Ammon's horn (tissue), 1 donor: ENCODE measurements around the gene SNX27.
A peak's percentile ranks its signal among the peaks of the same experiment; 100 is the strongest.
"Not testable (repeated sequence)": the region's sequence is repeated elsewhere in the genome, so short reads cannot be mapped to it uniquely, and the experiment has no call there.

Source experiments
- DNase-seq: peaks from one replicate; pipeline ENCODE4 v3.0.0-alpha.2; 2016; ENCODE audit warnings: low spot score

SNX27 gene

GRCh38 chr1:151611832-151612500 lies at the start of gene SNX27:
Gene SNX27, plus strand, starts transcription at chr1:151612050. Its CDS starts 152 bp downstream, at chr1:151612202.
- DNase-seq = peak; percentile 98

GRCh38 chr1:151562661-151563060 lies 49.2 kb upstream of the SNX27 start:
- no peak for DNase-seq

DNA sequence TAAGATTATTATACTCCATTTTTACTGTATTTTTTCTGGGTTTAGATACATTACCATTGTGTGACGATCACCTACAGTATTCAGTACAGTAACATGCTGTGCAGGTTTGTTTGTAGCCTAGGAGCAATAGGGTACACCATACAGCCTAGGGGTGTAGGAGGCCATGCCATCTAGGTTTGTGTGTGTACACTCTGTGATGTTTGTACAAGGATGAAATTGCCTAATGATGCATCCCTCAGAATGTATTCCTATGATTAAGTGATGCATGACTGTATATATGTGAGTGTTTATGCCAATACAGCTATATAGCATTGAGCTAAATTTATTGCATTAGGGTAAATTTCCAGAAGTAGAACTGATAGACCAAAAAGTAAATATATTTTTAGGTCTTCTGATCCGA lies 48.5 kb upstream of the SNX27 start:
- no peak for DNase-seq

GRCh38 chr1:151565502-151566189 lies 46.2 kb upstream of the SNX27 start:
- DNase-seq = no peak

DNA sequence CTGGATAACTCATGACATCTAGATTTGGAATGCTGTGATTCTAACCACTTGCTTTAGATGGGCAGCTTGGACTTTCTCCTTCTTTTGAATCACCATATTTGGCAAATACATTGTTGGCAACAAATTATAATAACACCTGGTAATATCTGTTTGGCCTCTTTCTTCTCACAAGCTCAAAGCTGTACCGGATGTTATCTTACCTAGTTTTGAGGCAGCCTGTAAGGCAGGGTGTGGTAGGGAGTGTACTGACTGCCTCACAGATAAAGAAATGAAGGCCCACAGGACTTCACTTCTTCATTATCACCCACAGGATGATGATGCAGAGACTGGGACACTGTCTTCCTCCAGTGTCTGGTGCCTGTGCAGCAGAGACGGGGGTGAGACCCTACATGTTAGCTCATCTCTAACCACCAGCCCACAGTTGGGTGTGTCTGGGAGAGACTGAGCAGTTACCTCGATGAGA lies 43.2 kb upstream of the SNX27 start:
- no peak for DNase-seq

GRCh38 chr1:151570819-151571218 lies 41.0 kb upstream of the SNX27 start:
- DNase-seq = no peak

- DNase-seq = no peak
Measured at GRCh38 chr1:151574575-151575529, 37.0 kb upstream of the SNX27 start.

DNA sequence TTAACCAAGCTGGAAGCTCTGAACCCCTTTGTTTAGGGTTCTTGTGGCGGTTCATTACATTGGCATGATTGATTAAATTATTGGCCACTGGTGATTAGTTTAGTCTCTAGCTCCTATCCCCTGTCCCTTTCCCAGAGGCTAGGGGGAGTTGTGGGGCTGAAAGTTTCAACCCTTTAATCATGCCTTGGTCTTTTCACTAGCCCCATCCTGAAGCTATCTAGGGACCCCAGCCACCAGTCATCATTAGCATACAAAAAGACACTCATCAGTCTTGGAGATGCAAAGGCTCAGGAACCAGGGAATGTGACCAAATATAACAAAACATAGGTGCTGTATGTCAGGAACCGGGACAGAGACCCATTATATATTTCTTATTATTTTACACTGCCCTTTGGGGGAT lies 34.7 kb upstream of the SNX27 start:
- no peak for DNase-seq

- DNase-seq = no peak
Measured at GRCh38 chr1:151578941-151579340, 32.9 kb upstream of the SNX27 start.

- no peak for DNase-seq
Measured at GRCh38 chr1:151579436-151580225, 32.2 kb upstream of the SNX27 start.

DNA sequence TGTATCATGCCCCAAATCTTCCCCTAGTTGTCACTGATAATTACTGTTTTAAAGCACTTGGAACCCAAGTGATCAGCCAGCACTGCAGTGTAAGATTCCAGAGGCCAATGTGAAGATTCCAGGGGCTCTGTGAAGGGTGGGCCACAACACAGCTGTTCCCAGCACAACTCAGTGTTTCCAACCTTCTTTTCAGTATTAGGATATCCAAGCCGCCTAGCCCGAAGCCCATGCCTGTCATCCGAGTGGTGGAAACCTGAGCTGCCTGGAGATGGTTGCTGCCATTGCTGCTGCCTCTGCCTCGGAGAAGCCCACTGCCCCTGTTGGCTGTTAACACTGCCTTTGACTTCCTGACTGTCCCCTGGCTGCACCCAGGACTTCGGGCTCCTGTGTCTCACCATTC lies 30.4 kb upstream of the SNX27 start:
- DNase-seq = no peak

DNA sequence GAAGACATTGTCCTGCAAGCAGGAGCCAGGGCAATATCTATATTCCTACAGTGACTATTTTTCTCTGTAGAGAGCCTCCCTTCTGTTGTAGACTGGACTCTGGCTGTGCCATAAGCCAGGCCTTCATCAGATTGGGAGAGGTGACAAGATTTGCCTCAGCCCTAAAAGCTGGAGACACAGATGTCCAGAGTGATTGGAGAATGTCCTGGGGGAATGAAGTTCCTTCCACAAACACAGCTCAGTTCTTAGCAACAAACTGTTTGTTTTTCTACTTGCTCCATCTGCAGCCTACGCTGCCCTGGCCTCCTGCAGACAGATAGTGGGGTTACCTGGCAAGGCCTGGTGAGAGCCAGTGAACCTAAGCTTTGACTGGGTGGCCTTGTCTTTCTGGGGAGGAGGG lies 29.9 kb upstream of the SNX27 start:
- no peak for DNase-seq

DNA sequence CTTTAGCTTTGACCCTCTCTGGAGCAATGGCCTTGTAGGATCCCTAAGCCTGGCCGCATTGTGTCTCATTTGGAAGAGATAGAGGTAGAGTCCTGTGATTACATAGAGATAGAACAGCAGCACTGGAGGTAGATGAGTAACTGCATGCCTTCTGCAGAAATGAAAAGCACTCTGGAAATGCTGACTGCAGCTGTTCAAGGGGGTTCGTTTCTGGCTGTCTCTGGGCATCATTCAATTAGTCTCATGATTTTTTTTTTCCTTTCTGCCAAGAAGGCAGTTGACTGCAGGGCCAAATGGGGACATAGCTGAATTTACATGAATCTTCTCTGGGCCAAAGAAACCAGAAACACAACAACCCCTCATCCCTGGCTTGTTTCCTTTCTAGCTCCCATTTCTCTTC lies 28.1 kb upstream of the SNX27 start:
- DNase-seq = no peak

GRCh38 chr1:151584278-151584677 lies 27.6 kb upstream of the SNX27 start:
- no peak for DNase-seq

DNA sequence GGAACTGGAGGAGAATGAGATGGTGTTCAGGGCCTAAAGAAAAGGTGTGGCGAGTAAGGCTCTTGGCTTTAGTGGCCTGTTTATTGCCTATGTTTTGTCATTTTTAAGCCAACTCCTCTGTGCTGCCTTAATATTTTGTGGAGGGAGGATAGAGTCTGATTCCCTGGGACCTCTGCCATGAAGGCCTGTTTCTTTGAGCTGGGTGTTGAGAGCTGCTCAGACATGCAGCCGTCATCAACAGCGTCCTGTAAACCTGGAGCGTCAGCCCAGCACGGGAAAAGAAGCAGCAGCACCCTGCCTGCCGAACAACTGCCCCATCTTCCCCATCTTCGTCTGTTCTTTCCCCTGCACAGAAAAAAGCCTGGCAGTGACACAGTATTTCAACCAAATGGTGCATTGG lies 27.1 kb upstream of the SNX27 start:
- DNase-seq = no peak

DNA sequence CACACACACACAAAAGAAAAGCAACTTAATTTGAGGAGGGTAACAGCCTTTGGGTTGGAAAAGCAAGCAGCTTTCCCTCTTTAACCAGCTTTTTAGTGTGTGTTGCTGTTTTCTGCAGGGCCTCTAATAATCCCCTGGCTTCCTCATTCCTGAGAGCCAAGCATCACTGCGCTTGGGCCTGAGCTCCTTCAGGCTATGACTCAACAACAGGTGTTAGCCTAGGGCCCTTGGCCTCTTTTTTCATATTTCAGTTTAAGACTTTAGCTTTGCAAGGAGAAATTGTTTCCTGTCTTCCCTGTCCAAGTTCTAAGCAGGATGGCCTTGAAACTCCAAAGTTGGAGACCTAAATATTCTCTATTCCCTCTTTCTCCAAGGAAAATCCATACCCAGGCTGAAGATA lies 26.2 kb upstream of the SNX27 start:
- DNase-seq = no peak

DNA sequence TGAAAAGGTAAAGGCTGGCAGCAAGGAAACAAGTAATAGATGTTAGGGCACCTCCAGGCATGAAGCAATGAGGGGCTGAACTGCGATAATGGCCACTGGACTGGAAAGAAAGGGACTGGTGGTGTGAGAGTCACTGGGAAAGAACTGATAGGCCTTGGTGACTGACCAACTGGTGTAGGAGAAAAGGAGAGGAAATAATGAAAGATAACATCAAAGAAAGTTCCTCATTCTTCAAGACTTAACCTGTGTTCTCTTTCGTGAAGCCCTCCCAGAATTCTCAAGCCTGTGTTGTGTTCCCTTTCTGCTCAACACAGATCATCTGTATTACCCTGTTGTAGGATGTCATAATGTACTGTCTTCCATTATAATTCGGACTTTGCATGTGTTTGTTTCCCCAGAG lies 20.9 kb upstream of the SNX27 start:
- no peak for DNase-seq

DNA sequence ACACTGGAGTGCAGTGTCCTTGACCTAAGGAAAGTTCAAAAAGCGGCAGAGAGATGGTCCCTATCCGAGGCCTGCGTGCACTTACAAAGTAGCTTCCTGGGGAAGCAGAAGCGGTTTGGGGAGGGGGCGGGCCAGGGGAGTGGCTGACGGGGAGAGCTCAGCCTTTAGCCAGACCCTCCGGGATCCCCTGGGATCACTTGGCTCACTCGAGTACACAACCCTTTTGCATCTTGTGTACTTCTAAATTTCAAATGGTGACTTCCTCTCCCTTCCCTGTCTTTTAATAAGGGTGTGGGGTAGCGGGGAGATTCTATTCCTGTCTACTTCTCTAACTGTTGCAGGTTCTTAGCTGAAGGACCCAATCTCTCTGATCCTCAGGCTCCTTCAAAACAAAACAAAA lies 18.1 kb upstream of the SNX27 start:
- no peak for DNase-seq

- peak; percentile 72 for DNase-seq
Measured at GRCh38 chr1:151594143-151594625, 17.7 kb upstream of the SNX27 start.

GRCh38 chr1:151596166-151596953 lies 15.5 kb upstream of the SNX27 start:
- DNase-seq = no peak

DNA sequence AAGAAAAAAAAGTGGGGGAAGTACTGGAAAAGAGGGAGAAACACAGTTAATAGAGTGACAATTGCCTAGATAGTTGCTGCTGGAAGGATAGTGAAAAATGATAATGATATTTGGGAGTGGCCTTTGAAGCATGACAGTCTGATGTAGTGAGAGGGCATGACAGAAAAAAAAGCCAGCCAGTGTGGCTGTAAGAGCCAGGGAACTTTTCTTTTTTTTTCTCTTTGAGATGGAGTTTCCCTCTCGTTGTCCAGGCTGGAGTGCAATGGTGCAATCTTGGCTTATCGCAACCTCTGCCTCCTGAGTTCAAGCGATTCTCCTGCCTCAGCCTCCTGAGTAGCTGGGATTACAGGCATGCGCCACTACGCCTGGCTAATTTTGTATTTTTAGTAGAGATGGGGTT lies 9.3 kb upstream of the SNX27 start:
- not testable (repeated sequence) for DNase-seq
